NCI-H187 (cell line): Measurements from ENCODE around the gene GNAI3.

Experiments used
- DNase-seq, 2 experiments: peaks; one replicate each; lab custom pipeline; 2025; lab: John Stamatoyannopoulos, UW

GNAI3 gene

DNA sequence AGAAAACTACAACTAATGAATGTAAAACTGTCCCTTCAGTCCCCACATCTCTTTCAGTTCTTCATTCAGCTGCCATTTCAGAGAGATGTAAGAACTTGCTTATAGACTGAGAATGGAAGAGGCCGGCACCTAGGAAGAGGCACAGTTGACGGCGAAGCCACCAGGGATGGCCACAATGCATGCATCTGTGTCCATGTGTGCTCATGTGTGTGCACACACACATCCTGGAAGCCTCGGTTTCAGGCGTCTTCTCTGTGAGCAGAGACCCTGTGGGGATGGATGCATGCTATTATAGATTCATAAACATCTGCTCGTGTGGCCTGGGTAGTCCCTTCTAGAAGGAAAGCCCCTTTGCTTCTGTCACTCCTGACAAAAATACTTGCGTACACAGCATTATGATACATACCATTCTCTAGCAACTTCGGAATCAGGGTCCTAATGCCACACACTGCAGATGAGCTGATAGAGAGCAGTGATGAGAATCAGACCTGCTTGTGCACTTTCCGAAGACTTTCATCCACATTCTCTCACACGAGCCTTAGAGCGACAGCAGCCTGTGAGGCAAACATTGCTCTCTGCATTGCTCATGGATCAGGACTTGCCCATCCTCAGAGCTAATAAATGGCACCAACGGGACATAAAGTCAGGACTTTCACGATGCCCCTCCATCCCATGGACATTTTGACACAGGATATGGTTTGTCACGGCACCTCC, 21.2 kb upstream of the GNAI3 start:
- no peak for DNase-seq

DNA sequence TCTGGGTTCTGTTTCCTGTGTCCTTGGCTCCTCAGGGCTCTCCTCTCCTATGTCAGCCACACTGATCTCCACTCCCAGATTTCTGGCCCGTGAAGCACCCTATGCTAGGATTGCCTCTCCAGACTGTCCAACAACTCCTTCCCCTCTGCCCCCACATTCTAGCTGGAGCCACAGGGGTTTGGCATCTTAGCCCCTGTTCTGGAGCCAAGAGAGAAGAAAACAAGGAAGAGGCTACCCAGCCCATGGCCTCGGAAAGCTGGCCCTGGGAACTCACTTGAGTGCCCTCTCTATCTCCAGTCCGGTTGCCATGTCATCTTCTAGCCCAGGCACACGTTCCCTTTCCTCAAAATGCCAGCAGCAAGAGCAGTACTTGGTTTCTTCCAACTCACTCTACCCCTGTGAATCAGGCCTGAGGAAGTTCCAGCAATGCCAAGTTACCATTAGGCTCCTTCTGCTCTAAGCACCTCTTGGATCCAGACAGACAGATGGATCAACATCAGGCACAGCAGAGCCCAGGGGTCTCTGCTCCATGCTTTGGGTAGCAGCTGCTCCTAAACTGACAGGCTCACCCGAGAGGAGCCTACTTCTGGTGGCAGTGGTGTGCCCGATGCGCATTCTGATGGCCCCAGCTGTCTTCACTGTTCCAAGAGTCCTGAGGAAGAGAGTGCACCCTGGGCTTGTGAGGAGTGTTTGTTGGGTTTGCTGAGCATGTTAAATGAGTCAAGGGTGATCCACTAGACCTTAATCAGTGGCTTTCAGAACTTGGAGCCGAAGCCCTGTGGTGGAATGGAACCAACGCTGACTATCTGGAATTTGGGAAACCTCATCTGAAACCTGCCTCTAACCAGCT, 20.3 kb upstream of the GNAI3 start:
- no peak for DNase-seq

DNA sequence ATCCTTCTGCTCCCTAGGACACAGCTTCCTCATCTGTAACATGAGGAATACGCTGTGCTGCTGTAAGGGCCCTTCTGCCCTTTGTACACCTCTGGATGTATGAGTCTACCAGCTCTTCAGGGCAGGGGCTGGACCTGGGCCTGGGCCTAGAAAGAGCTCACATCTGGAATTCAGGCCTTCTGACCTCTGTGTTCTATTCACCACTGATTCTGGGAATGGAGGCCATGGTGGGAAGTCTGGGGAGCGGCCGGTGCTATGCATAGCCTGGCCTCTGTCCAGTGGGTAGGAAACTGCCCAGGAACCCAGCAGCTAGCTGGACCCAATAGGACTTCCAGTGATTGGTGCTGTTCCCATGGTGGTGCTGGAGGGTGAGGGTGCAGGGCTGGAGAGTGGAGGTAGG, 19.7 kb upstream of the GNAI3 start:
- no peak for DNase-seq

DNA sequence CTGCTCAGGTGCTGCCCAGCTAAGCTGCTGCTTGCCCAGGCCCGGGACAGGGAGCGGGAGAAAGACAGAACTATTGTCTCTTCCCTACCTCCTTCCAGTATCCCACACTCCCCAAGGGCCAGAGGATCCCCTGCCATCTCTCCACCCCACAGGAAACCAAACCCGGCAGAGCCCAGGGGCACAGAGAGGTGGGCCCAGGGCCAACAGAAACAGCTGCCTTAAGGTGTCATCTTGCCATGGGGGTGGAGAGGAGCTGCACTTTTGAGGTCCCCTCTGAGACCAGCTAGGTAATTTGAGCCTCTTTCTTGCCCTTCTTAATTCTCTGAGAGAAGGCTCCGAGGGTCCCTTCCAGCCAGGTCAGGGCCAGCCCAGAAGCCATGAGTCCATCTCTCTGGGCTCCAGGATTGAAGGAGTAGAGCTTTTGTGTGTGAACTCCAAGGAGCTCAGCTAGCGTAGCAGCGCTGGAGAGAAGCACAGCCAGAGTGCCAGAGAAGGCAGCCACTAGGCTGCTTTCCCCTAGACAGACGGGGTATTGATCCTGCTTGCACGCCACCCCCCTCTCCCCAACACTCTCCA, 18.4 kb upstream of the GNAI3 start:
- peak in 1 of 2 experiments; percentile 36 for DNase-seq

DNA sequence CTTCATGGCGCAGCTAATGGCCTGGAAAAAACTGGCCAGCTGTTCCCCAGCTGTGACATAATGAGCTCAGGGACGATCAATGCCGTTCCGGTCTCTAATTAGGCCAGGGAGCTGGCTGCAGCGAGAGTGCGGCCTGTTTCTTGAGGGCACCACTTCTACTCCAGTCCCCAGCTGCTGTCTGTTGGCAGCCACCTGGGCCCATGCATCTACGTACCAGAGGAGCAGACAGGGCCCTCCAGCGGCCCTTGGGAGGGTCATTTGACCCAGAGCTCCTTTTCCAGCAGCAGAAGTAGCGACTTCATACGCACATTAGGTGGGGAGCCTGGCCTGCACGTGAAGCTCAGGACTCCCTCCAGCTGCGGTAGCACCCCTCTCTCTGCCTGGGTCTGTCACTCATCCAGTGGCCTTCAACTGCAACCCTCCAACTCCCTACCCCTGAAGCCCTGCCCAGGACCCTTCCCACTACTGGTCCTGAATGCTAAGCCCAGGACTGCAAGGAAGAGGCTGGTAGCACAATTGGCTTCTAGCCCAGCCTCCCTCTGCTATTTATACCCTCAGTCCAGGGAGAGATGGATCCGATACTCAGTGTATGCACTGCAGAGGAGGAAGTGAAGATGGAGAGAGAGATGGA, 17.8 kb upstream of the GNAI3 start:
- peak in 1 of 2 experiments; percentile 38 for DNase-seq

DNA sequence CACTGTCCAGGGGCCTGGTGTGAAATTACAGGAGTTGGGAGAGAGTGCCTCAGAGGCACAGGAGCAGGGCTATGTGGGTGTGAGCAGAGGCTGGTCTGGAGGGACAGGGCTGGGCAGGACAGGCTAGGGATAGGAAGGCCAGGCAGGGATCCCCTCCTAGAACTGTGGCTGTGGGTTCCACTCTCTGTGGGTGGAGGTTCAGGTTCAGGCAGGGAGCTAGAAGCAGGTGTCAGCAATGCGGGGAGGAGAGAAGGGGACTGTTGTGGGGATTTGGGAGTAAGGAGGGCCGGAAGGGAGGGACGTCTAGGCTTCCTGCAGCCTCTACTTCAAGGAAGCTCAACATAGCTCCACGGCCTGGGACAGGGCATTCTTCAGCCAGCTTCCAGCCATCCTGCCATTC, 17.0 kb upstream of the GNAI3 start:
- DNase-seq, result no peak

DNA sequence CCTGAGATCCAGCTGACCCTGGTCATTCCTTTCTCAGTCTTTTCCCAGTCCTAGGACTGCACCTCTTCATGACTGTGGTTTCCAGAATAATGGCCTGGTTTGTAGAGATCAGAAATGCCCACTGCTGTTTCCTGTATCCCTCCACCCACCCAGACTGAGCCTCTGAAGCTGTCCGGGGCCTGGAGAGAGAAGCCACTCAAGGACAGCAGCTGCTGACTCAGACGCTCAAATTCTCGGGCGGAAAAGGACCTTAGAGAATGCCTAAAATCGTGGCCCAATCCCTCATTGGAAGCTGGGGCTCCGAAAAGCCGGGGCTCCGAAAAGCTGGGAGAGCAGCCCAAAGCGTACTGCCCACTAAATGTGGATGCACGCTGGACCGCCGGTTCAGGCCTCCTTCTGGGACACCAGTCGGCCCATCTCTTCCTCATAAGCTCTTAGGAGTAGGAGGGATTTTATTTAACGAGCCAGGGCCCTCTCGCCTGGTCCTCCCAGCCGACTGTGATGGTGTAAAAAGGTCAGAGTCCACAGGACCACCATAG, 16.5 kb upstream of the GNAI3 start:
- DNase-seq, result no peak

DNA sequence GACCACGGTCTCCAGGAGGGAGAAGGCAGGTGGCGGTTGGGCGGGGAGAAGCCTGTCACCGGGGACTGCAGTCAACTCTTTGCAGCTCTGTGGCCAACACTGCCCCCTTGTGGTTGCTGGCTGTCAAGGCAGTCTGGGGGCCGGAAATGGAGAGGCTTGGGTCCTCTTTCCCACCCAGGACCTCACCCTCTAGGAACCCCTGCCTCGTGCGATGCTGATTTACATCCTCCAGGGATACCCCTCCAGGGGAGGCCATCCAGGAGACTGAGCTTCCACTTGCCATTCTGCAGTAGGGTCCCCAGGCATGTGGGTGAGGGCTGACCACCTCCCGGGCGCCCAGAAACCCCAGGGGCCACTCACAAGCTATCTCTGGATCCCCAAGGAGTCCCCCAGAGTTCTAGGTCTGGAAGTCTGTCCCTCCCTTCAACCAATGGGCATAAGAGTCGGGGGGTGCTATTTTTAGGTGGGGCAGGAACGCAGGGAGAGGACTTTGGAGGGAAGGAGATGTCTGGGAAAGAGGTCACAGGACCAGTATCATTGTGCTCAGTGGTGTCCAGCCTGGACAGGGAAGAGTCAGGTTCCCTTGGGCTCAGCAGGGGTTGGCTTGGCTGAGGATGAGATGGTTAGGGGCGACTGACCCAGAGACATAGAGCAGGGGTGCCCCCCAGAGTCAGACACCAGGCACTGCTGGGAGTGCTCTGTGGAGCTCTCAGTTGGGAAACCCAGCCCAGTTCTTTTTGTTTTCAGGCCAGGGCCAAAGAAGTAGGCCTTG, 15.9 kb upstream of the GNAI3 start:
- DNase-seq, result peak; percentile 52 to 65

DNA sequence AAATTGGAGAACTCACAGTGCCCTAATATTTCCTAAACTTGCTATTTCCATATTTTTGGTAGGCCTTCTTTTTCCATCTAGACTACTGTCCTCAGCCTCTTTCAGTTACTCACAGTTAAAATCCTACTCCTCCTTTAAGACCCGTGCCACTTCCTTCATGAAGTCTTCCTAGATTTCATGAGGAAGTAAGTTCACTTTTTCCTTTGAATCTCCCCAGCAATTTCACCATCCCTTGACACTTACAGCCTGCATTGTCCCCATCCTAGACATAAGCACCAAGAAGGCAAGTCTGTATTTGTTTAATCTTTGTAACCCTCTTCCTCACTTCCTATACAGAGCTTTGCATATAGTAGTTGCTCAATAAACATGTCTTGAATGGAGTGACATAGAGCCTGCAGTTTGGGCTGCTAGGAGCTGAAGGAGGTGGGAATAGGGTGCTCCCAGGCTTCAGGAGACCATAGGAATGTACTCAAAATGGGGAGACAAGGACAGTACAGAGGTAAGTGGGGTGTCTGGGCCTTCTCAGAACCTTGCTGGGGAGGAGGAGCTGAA, 14.0 kb upstream of the GNAI3 start:
- DNase-seq, result no peak

DNA sequence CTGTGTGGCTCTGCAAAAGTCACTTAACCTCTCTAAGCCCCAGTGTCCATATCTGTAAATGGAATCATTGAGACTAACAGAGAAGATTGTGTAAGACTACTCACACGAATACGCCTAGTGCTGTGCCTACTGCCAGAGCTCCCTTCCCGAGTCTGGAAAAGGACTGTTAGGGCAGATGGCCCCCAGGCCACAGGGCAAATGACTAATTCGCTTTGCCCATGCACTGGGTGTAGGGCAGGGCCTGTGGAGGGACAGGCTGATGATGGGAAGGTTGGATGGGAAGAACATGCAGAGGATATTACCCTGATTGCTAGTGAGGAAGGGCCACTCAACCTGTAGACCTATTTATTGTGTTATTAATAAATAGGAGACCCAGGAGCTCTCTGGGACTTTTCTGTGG, 12.9 kb upstream of the GNAI3 start:
- DNase-seq, result no peak

DNA sequence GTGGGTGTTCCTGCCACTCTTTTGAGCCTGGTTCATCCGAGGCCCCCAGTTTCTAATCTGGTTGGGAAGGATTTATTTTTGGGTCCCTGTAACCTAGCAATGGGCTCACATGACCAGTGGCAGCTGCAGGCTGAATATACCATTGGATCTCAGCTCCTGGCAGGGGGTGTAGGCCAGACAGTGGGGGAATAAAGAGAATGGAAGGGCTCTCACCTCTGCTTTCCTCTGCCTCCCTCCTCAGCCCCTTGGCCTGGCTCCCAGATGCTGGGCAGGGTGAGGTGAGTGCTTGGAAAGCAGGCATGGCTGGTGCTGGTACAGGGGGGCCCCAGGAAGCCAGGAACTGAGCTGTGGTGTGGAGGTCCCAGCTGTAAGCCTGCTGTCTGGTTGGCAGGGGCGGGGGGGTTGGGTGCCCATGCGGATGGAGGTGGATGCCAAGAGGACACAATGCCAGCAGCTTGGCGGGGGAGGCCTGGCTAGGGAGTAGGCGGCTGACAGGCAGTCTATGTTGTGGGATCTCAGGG, 12.4 kb upstream of the GNAI3 start:
- DNase-seq, result no peak

DNA sequence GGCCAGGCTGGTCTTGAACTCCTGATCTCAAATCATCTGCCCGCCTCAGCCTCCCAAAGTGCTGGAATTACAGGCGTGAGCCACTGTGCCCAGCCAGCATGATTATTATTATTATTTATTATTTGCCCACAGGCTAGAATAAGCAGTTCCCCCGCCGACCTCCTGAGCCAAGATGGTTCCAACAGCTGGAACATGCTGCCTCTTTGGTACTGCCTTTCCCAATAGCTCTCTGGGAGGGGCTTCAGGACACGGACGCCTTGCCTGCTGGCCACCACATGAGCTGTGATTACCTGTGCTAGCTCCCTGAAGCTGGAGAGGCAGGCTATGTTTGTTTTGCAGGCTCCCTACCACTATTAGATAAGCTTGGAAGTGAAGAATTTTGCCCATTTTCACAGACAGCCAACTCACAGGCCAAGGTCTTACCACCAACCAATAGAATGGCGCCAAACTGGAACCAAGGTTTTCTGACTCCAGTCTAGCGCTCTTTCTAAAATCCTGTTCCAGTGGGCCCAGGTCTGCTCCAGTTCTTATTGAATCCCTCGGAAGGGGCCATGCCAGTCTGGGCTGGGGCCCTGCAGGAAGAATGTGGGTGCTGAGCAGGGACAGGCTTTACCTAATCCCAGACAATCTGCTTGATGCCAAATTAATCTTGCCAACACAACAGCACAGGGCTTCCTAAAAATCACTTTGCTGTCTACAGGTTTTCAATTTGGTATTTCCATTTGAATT, 10.8 kb upstream of the GNAI3 start:
- no peak for DNase-seq

DNA sequence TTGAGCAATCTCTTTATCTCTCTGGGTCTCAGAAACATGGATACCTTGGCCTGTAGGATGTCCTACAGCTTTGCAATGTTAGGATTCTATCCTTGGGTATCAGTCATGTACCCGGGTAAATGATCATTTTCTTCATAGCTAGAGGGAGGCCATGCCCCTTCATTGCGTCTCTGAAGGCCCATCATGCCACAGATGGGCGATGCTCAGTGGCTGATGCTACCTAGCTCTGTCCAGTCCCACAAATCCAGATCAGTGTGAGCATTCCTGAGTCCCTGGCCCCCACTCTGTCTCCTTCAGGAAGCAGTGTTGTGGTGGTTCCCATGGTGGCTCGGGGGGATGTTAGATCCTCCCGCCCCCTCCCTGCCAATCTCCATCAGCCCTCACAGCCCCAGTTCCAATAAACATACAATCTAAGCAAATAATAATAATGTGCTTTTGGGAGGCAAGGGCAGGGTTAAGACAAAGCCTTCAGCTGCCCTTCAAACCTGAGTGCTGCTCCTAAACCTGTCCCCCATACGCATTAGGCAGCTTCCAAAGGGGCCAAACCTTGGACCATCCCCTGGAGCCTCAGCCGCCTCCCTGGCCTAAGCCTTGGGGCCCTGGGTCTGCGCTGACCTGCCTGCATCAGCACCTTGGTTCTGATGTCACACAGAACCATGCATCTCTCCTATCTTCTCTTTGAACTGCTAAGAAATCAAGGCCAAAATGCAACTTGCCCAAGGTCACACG, 9.4 kb upstream of the GNAI3 start:
- DNase-seq, result no peak

DNA sequence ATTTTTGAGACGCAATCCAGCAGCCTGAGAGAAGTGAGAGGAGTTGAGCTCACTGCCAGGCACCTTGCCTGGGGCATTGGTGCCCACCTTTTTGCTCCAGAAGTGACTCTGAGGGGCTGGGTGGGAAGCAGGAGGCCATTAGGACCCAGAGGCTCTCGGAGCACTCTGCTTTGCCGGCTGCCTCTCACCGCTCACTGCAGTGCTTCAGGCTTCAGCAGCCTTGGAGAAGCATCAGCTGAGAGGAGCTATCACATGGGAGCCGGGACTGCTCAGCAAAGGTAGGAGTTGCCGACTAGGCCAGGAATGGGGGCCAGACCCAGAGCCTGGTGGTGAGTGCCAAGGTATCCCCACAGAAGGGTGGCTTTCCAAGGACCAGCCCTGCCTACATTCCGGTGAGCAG, 8.7 kb upstream of the GNAI3 start, which contains the start of gene GPR61:
Gene GPR61, plus strand, starts transcription at position 197 of the 400 bp plus-strand sequence. CDS start 3,151 bp downstream, outside the sequence.
- no peak for DNase-seq

DNA sequence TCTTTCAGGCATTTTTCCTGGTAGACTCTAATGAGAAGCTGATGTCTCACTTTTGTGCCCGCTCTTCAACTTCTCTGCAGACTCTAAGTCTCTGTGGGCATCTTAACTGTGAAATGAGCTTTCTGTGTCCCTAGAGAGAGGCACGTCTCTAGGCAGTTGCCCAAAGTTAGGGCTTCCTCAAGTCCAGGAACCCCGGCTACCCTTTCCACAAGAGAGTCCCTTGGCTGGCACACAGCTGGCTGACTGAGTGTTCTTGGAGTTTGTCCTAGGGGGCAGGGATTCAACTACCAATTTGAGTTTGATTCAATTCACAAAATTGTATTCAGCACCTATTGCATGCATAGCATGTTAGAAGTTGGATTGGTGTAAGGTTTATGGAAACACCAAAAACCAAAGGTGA, 7.3 kb upstream of the GNAI3 start:
- DNase-seq, result no peak

DNA sequence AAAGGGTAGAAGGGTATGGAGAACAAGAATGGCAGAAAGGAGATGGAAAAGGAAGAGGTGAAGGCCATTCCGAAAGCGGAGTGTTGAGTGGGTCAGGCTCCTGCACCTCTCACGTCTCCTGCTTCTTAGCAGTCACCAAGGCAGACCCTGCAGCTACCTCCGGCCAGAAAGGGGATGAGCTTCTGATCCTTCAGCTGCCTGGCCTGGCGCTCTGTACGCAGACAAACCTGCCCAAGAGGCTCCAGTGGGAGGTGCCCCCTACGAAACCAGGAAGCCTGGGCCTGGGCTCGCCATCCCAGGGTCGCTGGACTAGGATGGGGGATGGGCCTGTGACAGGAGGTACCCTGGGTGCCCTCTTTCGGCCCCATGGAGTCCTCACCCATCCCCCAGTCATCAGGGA, 5.8 kb upstream of the GNAI3 start:
- DNase-seq, result no peak

DNA sequence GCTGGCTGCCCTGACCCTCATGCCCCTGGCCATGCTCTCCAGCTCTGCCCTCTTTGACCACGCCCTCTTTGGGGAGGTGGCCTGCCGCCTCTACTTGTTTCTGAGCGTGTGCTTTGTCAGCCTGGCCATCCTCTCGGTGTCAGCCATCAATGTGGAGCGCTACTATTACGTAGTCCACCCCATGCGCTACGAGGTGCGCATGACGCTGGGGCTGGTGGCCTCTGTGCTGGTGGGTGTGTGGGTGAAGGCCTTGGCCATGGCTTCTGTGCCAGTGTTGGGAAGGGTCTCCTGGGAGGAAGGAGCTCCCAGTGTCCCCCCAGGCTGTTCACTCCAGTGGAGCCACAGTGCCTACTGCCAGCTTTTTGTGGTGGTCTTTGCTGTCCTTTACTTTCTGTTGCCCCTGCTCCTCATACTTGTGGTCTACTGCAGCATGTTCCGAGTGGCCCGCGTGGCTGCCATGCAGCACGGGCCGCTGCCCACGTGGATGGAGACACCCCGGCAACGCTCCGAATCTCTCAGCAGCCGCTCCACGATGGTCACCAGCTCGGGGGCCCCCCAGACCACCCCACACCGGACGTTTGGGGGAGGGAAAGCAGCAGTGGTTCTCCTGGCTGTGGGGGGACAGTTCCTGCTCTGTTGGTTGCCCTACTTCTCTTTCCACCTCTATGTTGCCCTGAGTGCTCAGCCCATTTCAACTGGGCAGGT, 5.0 kb upstream of the GNAI3 start:
- no peak for DNase-seq

DNA sequence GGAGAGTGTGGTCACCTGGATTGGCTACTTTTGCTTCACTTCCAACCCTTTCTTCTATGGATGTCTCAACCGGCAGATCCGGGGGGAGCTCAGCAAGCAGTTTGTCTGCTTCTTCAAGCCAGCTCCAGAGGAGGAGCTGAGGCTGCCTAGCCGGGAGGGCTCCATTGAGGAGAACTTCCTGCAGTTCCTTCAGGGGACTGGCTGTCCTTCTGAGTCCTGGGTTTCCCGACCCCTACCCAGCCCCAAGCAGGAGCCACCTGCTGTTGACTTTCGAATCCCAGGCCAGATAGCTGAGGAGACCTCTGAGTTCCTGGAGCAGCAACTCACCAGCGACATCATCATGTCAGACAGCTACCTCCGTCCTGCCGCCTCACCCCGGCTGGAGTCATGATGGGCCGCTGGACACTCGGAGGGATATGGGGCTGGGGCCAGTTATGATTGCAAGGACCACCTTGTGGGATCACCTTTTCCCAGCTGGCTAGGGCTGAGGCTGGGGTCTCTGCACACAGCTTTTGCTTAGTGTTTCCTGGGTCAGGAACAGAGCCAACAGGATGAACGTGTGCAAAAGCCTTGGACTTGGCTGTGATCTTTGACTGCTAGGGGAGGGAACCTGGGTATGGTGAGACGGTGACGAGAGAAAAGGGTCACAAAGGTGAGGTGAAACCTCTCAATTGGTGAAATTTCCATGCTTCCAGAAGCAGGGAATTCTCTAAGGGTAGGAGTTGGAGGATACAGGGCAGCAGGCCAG, 4.3 kb upstream of the GNAI3 start:
- DNase-seq, result no peak
